Stimulated activated CD8-positive, alpha-beta memory T cell treated with anti-CD3 and anti-CD28 coated beads, Interleukin-2, amount 100 ng/mL, for 1 hour (primary cell): Measurements from ENCODE around the gene NFIA.

Experiments used
- DNase-seq, 2 donors: peaks; one replicate each; pipeline ENCODE4 v3.0.0-alpha.2; 2020; ENCODE audit warnings: low read depth in 2 of 2

The NFIA gene

DNA sequence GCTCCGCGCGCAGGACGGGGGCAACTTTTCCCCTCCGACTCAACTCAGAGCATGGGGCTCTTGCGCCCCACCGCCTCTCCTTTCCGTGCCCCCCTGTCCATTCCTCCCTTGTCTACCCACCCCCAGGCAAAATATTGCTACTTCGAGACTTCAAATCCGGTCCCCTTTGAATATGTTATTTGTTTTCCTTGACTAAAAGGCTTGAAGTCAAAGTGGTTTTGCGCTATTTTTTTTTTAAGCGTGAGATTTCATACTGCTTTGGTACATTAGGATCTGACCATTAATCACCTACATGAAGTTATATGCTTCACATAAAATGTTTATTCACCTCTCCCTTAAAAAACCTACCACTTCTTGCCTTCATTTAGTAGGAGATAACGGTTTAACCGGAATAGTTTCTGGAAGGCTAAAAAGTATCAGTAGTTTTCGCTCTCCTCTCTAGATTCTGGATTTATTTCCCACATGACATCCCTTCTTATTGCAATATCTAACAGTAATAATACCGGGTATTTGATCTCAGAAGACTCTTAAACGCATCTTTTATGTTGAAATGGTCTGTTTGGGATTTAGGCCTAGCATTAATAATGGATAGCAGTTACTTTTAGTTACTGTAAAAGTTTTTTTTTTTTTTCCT is 1.6 kb downstream of the NFIA start:
- no peak for DNase-seq

DNA sequence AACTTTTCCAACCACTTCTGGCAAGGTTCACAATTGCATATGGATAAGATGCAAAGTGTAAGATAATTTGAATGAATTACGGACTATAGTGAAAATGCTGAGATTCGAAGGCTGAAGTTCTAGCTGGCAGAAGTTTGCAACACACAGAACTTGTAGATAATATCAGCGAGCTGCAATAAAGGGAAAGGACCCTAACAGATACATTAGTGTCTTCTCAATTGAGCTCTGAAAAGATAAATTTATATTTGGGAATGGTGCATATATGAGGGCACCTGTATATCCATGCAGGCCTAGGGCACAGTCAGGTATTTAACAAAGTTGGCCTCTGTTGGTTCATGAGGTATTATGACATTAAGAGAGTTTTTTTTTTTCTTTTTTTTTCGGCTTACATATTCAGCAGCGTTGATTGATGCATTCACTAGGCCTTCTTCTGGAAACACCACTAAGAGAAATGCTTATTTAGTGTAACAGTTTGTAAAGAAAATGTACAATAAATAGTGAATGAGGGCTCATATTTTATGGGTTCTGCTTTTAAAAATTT is 2.2 kb downstream of the NFIA start:
- no peak for DNase-seq

DNA sequence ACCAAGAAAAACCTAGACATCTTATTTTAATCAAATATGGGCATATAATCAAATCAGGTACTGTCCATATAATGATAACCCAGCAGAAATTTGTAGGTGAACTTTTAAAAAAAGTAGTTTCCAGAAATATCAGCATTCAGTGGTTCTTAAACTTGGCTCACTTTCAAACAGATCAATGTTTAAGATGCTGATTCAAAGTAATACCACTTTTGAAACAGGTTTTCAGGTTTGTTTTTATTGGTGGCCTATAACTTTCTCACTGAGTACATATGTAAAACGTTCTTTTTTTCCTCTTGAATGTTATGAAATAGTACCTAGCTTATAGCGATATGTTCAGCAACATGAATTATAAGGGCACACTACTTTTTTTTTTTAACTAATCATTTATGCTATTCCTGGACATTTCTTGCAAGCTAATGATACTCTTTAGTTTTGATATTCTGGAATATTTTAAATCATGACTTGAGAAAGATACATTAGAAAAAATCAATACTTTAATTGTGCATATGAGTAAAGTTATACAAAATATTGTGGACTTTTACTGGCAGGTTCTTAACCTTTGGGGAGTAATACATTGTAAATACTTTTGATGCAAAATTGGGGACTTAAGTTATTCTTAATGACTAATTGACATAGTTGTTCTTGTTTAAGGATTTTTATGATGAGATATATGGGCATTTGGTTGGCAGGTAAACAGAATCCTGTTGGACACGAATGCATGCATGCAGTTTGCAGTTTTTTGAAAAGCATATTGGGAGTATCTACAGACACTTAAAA is 3.0 kb downstream of the NFIA start:
- no peak for DNase-seq

DNA sequence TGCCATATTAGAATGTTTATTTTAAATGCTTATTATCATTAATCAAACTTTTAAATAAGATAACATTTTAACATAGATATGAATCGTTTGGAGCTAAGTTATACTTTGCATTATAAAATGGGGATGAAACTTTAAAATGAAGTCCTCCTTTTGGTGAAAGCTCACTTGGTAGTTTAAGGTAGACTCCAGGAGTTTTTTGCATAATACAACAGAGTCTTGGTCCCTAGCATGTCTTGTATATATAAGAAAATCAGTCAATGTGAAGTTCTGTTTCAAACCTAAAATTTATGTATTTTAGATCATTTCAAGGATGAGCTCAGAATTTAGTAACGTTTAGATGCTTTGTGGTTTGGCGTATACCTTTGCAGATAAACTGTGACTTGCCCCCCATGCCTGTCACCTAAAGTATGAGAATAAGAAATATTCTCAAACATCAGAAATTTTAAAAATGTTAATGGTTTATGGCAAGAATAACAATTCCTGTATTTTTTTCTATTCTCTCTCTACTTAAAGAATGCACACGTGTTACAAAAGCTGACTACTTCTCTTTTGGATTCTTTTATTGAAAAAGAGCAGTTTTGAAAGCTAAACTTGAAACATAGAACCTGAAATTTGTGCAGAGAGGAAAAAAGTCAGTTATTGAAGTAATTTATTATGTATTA is 3.8 kb downstream of the NFIA start:
- no peak for DNase-seq

DNA sequence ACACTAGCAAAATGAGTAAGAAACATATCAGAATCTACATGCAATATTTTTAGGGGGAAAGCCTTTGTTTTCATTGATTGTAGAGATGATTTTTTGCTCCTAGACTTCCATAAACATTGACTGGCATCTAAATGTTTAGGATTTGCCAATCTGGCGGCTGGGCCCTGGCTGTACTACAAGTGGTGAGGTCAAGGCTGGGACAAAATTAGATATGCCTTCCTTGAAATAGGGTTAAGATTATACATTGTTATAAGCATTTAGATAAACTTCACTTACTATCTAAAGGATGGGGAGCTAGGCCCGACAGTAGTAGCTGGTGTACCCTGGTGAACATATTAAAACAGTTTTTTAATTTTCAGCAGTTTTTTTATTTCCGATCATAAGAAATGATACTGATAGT is 5.2 kb downstream of the NFIA start:
- no peak for DNase-seq

DNA sequence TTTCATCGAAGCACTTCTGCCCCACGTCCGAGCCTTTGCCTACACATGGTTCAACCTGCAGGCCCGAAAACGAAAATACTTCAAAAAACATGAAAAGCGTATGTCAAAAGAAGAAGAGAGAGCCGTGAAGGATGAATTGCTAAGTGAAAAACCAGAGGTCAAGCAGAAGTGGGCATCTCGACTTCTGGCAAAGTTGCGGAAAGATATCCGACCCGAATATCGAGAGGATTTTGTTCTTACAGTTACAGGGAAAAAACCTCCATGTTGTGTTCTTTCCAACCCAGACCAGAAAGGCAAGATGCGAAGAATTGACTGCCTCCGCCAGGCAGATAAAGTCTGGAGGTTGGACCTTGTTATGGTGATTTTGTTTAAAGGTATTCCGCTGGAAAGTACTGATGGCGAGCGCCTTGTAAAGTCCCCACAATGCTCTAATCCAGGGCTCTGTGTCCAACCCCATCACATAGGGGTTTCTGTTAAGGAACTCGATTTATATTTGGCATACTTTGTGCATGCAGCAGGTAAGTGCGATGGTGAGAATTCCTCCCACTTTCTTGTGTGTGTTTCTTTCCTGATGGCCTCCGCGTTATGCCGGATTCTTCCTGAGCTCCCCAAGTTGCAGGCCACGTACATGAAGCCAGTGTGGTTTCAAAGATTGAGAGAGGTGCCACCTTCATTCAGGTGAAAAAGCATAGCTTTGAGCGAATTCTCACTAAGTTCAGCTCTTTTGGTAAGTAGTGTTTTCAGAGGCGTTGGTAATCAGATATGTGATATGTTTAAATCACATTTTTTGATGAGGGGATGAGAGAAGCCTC is 6.0 kb downstream of the NFIA start:
- DNase-seq = no peak

DNA sequence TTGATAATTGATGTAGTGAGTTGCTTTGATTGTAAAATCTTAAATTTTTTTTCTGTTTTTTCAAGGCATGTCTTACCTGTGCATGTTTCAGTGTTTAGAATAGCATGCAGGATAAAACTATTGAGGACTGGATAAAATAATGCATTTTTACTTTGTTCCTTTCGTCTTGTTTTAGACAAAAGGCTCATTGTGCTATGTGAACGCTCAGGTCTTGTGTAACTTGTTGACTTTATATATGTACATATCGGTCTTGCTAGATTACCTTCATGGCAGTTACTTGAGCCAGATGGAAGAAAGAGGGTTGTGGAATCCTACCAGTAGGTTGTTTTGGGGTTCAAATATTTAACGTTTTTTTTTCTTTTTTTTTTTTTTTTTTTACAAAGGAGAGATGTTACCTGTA is 7.0 kb downstream of the NFIA start:
- DNase-seq = no peak

DNA sequence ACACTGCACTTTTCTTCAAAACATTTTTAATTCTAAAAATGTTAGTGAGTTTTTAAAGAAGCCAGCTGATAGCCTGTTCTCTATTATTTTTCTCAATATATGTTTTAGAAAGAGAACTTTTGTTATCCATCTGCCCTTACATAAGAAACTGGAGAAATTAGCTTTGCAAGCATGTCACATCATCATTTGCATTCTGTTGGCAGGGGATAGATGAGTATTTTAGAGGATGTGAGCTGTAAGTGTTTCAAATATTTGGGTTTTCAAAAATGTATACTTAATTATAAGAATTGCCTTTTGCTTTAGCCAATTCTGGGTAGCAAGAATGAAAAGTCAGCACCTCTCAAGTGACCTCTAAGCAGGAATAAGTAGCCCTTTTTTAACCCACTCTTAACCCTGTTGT is 7.4 kb downstream of the NFIA start:
- no peak for DNase-seq

DNA sequence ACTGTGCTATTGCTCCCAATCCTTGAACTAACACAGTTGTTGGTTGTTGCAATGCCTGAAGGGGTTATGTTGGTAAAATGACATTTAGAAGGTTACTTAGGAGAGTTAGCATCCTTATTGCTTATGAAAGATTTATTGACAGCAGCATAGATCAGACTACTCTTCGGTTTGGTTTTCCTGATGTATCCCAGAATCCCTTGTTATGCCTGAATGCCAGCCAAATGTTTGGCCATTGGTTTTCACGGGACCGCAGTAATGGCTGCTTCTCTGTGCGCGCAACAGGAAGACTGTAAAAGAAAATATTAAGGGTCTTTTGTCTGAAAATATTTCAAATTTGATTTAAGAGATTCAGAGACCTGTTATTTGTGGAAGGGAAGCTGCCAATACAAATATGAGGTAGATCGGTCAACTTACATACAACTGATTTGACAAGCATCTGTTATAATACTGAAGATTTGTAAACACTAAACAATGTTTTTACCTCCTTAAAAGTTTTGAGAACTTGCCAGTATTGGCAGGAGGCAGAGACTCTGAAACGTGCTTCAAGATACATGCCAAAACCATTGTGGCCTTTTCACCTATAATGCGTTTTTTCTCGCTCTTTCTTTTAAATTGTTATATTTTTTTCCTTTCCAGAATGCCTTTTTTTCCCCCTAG is 8.3 kb downstream of the NFIA start:
- no peak for DNase-seq

DNA sequence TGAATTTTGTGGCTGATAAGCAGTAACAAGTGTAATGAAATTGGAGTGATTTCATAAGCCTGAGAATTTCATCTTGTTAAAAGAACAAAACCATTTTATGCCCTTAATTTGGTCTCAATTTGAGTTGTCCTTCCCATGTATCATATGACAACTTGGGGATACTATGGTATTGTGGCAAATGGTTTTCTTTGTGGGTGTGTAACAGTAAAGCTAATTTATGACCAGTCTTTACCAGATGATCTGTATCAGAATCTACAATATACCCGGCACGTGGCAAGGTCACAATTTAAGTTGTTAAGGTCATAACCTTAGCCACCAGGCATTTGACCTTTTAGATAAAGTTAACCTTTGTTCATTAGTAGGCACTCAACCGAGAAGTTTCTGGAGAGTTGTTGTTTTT is 9.1 kb downstream of the NFIA start:
- no peak for DNase-seq

DNA sequence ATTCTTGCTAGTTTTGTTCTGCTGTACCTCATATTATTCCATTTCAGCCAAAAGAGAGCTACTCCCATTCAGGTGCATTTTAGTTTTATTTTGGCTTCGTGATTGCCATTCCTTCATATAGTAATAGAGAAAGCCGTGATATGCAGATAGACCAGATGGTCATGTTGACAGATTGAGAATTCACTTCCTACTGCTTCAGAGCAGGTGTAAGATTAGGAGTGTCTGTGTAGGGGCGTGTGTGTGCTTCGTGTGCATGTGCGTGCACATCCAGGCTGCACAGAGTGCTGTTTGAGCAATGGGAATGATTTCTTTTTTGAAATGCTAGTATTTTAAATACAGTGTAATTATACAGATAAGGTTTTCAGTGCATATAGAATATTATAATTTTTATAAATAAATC is 10.3 kb downstream of the NFIA start:
- DNase-seq = no peak

DNA sequence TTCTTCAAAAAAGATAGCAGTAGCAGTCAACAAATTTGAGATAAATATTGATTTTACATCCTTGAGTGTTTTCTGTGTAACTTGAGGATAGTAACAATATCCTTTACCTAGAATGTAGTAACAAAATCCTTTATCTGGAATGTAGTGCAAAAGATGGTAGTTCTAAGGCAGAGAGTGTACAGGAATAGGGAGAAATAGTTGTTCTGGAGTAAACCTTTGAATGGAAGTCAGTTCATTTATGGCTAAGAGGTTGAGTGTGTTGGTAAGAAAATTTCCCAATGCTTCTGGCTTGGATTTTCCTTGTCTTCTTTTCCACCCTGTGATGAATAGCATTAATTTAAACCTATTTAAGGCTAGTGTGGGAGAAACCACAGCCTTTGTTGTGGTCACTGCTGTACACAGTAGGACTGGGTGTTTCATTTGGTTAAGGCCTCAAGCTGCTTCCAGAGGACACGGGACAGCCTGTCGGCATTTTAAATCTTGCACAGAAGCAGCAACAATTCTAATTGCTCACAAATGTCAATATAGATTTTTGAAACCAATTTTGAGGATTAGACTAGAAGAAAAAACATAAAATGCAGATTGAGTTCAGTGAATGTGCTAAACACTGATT is 11.3 kb downstream of the NFIA start:
- no peak for DNase-seq

DNA sequence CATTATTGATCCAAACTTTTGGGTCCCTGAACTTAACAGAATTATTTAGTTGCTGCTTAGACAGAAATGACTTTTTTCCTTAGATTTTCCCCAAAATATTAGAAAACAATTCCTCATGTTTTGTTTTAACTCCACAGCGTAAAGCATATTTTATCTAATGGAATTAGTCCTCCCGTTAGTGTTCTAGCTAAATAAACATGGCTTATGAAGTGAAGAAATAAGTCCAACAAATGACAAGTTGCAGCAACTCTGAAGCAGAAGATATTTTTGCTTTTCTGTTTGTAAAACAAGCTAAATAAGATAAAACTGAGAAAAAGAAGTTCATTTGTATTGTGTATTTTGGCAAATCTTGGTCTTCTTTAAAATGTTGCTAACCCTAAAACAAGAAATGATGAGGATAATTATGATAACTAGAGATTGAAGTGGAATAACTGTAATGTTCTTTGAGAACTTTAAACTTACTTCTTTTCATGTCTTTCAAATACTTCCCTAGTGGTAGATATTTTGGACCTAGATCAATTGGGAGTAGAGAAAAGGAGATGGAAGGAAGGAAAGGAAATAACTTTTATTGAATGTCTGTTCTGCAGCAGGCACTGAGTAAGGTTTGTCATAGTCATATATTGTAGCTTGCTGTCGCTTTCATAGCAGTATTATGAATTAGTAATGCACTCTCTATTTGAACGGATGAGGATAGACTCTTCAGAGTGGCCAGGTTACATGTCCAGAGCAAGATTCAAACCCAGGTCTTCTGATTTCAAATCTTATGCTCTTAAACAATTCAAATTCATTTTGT is 12.5 kb downstream of the NFIA start:
- DNase-seq = no peak

DNA sequence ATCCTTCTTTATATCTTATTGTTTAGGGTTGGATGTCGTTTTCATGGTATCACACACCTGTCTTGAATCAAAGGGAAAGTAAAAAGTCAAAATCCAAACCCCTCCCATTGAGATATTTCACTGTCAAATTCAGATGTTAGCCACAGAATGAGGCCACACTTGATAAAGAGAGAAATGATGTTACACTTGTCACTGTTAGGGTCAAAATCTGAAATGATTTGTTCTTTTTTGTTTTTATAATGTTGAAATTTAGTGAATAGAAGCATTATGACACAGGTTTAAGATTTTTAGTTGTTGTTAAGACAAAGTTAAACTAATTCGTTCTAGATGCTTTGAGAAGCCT is 13.1 kb downstream of the NFIA start:
- no peak for DNase-seq

DNA sequence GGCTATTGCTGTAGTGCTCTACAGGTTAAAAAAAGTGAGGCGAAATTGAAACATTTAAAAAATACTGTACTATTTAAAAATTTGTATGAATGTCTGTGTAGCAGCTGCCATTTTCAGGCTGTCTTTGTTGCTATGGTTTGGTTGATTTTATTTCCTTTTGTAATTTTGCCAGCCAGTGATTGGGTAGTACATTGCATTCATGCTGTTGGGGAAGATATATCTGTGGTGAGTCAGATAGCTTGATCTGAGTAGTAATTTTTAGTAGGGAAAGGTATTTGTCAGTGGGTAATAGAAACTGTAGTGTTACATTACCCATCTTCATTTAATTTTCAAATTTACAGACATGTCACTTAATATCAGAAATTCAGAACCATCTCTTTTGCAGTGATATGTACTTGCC is 15.0 kb downstream of the NFIA start:
- no peak for DNase-seq

DNA sequence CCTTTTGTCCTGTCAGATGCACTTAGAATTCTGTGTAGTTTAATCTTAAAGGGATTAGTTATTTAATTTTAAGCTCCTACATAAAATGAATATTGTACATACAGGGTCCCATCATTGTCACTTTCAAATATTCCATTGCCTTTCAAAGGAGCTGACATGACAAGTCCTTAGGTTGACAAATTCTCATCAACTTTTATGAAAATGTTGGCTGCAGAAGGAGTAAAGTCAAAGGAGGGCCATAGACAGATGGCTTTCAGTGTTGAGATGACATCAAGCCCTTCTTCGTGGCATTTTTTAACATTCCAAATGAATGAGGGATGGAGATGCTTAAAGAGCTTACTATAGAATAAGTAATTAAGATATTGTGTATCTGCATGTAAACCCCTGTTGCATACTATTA is 15.4 kb downstream of the NFIA start:
- DNase-seq = no peak

DNA sequence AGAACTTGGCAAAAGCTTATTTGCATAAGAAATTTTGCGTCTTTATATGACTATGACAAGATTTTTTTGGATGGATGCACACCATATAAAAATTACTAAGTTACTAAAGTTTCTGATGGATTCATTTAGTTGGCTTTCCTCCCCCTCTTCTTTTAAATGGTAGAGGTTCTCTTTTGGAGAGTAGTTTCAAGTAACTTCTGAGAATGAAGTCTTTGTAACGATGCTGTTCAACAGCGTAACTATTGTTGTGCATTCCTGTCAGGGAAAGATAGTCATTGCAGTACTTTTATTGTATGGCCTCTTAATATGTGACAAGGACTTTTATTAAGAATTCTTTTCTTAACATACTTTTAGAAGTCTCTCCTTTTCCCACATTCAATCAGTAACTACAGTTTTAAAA is 16.0 kb downstream of the NFIA start:
- no peak for DNase-seq

DNA sequence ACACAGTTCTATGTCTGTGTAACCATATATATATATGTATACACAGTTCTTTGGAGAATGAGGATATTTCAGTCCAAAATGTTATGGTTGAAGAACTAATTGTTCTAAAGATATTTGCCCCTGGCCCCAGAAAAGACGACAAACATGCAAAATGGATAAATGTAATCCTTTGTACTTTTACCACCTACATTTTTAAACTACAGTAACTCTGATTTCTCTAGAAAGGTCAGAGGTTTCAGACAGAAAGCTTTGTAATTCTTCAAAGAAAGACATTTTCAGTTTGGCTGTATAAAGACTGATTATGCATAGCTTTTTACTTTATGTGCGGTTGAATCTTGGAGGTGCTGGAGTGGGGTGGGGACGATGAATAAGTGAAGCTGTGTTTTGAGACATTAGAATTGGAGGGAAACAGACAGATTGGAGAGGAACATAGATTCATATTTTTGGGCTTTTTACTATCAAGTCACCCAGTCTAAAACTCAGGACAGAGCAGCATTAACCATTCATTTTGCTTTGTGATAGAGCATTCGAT is 16.6 kb downstream of the NFIA start:
- no peak for DNase-seq

DNA sequence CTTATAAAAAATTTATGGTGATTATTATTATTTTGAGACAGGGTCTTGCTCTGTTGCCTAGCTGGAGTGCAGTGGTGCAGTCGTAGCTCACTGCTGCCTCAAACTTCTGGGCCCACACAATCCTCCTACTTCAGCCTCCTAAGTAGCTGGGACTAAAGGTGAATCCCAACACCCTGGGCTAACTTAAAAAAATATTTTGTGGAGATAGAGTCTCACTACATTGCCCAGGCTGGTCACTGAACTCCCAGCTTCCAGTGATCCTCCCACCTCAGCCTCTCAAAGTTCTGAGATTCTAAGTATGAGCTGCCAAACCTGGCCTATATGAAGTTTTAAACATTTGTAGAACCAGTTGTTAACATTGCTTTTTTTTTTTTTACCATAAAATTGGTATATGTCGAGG is 18.2 kb downstream of the NFIA start:
- DNase-seq = no peak

DNA sequence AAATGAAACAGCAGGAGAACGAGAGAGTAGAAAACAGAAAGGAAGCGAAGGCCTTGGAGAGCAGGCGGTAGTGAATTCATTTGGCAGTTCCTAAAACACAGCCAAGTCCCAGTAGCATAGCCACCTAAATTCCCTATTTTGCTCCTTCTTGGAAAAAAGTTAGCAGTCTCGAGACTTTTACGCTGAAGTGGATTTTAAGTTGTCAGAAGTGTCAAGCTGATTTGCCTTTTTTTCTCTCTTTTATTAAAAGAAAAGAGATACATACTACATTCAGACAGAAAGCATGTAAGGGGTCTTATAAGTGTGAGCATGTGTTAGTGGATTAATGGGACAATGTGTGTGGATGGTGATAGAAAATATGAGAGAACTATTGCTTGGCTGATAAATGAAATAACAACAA is 19.2 kb downstream of the NFIA start:
- no peak for DNase-seq
